Sigmoid colon (tissue), 4 donors: Measurements from ENCODE around the gene KLHL29.

Source experiments
- EP300 ChIP-seq, 4 donors: sonication (generic); formaldehyde crosslinking; IDR thresholded peaks; one replicate each; pipeline ENCODE4 v1.6.1; 2017; ENCODE audit warnings: antibody characterized with exemption in 4 of 4
- POLR2A ChIP-seq, 2 donors: fragments of 450-650 bp; IDR thresholded peaks; one replicate each; pipeline ENCODE4 v1.6.1; 2016; ENCODE audit warnings: antibody characterized with exemption in 2 of 2, mild to moderate bottlenecking in 2 of 2, moderate library complexity in 2 of 2

- no peak for TF ChIP-seq EP300 (IDR thresholded peaks at IDR 0.05)
- no peak for TF ChIP-seq POLR2A (IDR thresholded peaks at IDR 0.05)
Observed at GRCh38 chr2:23746141-23746863, 361.3 kb downstream of the KLHL29 start.
